Measurements from ENCODE around the gene OR2T8. TPM values are rescaled to one million over a fixed set of nuclear protein-coding genes. Genes with fewer than 3 reads are reported as not detected.

The OR2T8 gene
- total RNA-seq, 1 donor from 2014 or later = not detected

DNA sequence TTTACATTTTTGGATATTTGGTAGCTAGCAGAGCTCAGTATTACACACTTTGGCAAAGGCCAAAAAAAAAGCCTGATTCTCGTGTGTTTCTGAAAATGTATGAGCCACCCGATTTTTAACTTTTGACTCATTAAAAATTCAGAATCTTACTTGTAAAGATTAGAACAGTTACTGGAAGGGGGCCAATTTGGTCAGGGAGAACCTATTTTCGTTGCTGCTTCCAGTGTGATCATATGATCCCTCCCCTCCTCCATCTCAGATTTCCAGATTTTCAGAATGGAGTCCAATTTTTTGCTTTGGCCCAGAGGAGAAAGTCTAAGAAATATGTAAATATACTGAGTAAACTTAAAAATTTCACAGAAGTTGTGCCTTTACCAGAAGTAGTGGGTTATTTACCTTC, 41.7 kb downstream of the OR2T8 start:
- no peak for DNase-seq (ENCODE audit: low read depth)

DNA sequence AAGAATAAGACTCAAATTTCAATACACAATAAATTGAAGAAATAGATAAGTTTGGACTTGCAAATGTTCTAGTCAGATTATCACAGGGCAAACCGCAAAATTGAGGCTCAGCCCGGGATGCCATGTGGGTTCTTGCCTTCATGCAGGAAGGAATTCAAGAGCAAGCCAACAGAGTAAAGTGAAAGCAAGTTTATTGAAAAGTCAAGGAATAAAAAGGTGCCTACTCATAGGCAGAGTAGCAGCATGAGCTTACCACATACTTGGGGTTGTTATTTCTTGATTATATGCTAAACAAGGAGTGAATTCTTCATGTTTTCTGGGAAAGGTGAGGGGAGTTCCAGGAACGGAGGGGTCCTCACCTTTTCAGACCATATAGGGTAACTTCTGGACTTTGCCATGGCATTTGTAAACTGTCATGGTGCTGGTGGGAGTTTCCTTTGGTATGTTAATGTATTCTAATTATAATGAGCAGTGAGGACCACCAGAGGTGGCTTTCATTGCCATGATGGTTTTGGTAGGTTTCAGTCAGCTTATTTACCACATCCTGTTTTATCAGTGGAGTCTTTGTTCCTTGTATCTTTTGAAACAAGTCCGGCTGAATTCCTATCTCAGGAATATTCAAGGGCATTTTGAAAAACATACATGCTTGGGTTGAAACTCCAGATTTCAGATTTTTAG, 43.0 kb downstream of the OR2T8 start:
- no peak for DNase-seq (ENCODE audit: low read depth)

DNA sequence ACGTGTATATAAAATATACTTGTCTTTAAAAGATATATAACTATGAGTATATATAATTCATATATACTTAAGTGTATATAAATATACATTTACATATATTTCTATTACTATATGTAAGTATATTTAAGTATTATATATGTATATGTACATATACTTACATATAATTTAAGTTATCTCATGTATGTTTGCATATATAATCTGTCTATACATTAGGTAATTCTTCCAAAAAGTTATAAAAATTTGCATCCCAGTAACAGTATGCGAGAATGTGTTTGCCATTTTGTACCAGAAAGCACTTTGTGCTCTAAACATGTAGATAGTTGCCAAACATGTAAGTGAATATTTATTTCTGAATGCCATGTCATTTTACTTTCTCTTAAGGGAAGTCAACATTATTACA, 44.9 kb downstream of the OR2T8 start, which contains the start of gene OR2AK2:
Gene OR2AK2 (plus strand): TSS at position 301 of the 400 bp plus-strand sequence. CDS start 144 bp downstream, outside the sequence.
- DNase-seq (ENCODE audit: low read depth) = no peak

DNA sequence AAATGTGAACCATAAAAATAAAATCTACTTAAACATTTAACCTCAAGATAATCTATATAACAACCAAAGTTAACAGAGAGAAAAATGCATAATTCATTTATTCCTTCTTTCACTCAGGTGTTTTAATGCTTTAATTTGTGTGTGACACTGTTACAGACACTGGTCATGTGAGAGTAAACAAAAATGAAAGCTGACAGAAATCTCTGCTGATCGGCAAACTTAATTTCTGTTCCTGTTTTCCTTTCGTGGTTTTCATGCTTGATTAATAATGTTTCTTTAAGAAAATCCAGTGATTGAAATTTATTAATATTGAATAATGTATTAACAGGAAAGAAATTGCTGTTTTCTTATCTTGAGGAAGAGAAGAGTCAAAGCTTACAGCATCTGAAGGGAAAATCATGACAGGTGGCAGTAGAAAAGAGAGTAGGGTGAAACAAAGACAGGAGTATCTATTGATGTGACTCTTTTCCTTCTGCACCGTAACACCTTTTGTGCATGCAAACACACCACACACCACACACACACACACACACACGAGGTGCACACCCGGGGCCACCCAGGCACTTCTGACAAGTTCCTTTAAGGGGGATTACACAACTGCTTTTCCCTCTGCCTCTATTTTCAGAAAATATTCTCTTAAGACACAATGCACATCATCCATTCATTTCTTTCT, 46.6 kb downstream of the OR2T8 start:
- no peak for DNase-seq (ENCODE audit: low read depth)

Other genes starting within 250 kb of the OR2T8 start
- gene OR13G1, start 240.5 kb upstream of the OR2T8 start, total RNA-seq = not detected in 2 replicates
- gene OR6F1, start 203.6 kb upstream of the OR2T8 start, total RNA-seq = not detected in 2 replicates
- not detected in 2 replicates for gene OR14K1, start 181.6 kb upstream of the OR2T8 start, total RNA-seq
- not detected in 2 replicates for gene OR14A2, start 172.1 kb upstream of the OR2T8 start, total RNA-seq
- not detected in 2 replicates for gene OR1C1, start 159.7 kb upstream of the OR2T8 start, total RNA-seq
- gene OR14A16, start 96.1 kb upstream of the OR2T8 start, total RNA-seq = not detected in 2 replicates
- gene OR11L1, start 78.4 kb upstream of the OR2T8 start, total RNA-seq = not detected in 2 replicates
- gene TRIM58, start 63.1 kb upstream of the OR2T8 start, total RNA-seq = 0.30 and 0.35 TPM in 2 replicates
- gene OR2W3, start 24.7 kb upstream of the OR2T8 start, total RNA-seq = 0.15 TPM in 1 of 2 replicates, not detected in the other
- gene OR2AJ1, start 4.6 kb downstream of the OR2T8 start, total RNA-seq = not detected in 2 replicates
- 0.25 TPM in 1 of 2 replicates, not detected in the other for gene OR2L8, start 28.6 kb downstream of the OR2T8 start, total RNA-seq
- gene OR2AK2, start 45.0 kb downstream of the OR2T8 start, total RNA-seq = not detected in 2 replicates
- gene OR2L5, start 93.4 kb downstream of the OR2T8 start, total RNA-seq = 0.05 TPM in 1 of 2 replicates, not detected in the other
- not detected in 2 replicates for gene OR2L2, start 109.8 kb downstream of the OR2T8 start, total RNA-seq
- not detected in 2 replicates for gene OR2L3, start 126.6 kb downstream of the OR2T8 start, total RNA-seq
- gene OR2L13, start 174.9 kb downstream of the OR2T8 start, total RNA-seq = not detected in 2 replicates
- not detected in 2 replicates for gene OR2M5, start 224.9 kb downstream of the OR2T8 start, total RNA-seq